HG02938 (cell line): ENCODE measurements around the gene DRAM2.
"Not testable (repeated sequence)": the region's sequence is repeated elsewhere in the genome, so short reads cannot be mapped to it uniquely, and the experiment has no call there.

ENCODE experiments used
- ATAC-seq: cut with Tn5 transposase; IDR thresholded peaks from one replicate; pipeline ENCODE4 v1.9.1; 2021; ENCODE audit warnings: mild to moderate bottlenecking, moderate library complexity; ENCODE audit not compliant: unreplicated experiment

DRAM2 gene

DNA sequence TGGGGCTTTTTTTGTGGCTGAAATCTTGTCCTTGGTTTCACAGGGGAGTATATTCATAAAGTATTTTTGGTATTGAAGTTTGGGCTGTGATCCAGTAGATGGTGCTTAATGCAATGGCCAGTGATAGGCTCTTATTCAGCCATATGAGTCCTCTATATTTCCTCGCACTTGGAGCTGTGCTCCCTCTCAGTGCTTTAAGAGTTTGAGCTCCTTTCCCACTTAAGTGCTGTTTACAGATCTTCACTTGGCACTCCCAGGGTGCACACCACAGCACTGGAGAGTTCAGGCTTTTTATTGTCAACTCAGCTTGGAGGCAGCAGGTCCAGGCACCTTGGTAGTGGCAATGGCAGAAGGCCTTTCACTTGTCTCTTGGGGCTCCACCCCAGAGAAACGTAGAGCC, 54.9 kb downstream of the DRAM2 start:
- no peak for ATAC-seq

DNA sequence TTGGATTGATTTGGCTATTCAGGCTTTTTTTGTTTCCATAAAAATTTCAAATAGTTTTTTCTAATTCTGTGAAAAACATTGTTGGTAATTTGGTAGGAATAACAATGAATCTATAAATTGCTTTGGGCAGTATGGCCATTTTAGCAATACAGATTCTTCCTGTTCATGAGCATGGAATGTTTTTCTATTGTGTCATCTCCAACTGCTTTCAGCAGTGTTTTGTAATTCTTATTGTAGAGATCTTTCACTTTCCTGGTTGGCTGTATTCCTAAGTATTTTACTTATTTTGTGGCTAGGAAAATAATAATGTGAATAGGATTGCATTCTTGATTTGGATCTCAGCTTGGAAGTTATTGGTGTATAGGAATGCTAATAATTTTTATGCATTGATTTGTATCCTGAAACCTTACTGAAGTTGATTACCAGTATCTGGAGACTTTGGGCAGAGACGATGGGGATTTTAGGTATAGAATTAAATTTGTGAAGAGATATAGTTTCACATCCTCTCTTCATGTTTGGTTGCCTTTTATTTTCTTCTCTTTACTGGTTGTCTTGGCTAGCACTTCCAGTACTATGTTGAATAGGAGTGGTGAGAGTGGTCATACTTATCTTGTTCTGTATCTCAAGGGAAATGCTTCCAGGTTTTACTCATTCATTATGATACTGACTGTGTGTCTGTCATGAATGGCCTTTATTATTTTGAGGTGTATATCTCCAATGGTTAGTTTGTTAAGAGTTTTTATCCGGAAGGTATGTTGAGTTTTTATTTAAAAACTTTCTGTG, 57.3 kb downstream of the DRAM2 start:
- ATAC-seq, result no peak

DNA sequence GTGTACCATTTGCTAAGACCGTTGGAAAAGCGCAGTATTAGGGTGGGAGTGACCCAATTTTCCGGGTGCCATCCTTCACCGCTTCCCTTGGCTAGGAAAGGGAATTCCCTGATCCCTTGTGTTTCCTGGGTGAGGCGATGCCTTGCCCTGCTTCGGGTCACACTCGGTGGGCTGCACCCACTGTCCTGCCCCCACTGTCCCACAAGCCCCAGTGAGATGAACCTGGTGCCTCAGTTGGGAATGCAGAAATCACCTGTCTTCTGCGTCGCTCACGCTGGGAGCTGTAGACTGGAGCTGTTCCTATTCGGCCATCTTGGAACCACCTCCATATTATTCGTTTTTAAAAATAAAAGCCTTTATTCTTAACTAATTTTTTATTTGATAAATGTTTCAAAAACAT, 60.6 kb downstream of the DRAM2 start:
- not testable (repeated sequence) for ATAC-seq

DNA sequence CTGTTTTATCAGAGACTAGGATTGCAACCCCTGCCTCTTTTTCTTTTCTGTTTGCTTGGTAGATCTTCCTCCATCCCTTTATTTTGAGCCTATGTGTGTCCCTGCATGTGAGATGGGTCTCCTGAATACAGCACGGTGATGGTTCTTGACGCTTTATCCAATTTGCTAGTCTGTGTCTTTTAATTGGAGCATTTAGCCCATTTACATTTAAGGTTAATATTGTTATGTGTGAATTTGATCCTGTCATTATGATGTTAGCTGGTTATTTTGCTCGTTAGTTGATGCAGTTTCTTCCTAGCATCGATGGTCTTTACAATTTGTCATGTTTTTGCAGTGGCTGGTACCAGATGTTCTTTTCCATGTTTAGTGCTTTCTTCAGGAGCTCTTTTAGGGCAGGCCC, 62.6 kb downstream of the DRAM2 start:
- not testable (repeated sequence) for ATAC-seq
